K562 (cell line): ENCODE data around the gene CPNE6. TPM values are rescaled to one million over a fixed set of nuclear protein-coding genes. Genes with fewer than 3 reads are reported as not detected.

Experiments used
- ATAC-seq: fragments of 200-7000 bp; cut with Tn5 transposase; 3 replicates; pipeline ENCODE4 v1.9.1; 2020; ENCODE audit warnings: moderate library complexity
- BruUV-seq: library from RNA; stranded (reverse); fragments of 400-500 nt; replicated peaks from 2 replicates; lab custom pipeline; 2021; lab: Mats Ljungman, UMichigan
- CTCF ChIA-PET: fragments of 300-600 bp; formaldehyde crosslinking; extraction: SDS; loops from one replicate; lab custom pipeline; 2021; ENCODE audit warnings: low intra/inter-chr PET ratio; lab: Yijun Ruan, JAX
- POLR2A ChIA-PET: fragments of 300-600, 350-650 bp; sonication (Branson Sonifier 250); formaldehyde crosslinking; extraction: SDS; loops from one replicate; lab custom pipeline; 2021; ENCODE audit warnings: antibody characterized with exemption, inconsistent platforms; lab: Yijun Ruan, JAX
- DNase-seq, 4 experiments: peaks; one replicate each; pipeline versions ENCODE4 v3.0.0 to v3.0.0-alpha.2; 2011 to 2018; ENCODE audit warnings: low spot score in 3 of 4, mixed read lengths in 3 of 4; ENCODE audit errors: extremely low read depth in 1 of 4
- FAIRE-seq: peaks from 2 replicates; lab custom pipeline; 2011; peaks lifted over from hg19 to GRCh38; lab: Jason Lieb, UNC
- H2AFZ ChIP-seq: 2 replicates; pipeline ENCODE4 v1.6.0; 2011; ENCODE audit warnings: low read depth, low read length, control low read depth, inconsistent platforms
- H3K27ac ChIP-seq: fragments of 200-600 bp; 3 replicates; pipeline ENCODE4 v1.8.0; 2011; ENCODE audit warnings: low read depth, mild to moderate bottlenecking, control low read depth, inconsistent platforms, low read length, moderate library complexity, mixed read lengths; ENCODE audit errors: extremely low read depth
- H3K27me3 ChIP-seq, 2 experiments: fragments of 300-600 bp in 1 of 2; 2 replicates in 1 of 2; 3 replicates in 1 of 2; pipeline versions ENCODE4 v1.6.0 to v1.8.0; 2011; ENCODE audit warnings: inconsistent platforms in 2 of 2, low read length in 2 of 2, mild to moderate bottlenecking in 1 of 2, mixed read lengths in 1 of 2, moderate library complexity in 1 of 2; ENCODE audit not compliant: control insufficient read depth in 2 of 2, insufficient read depth in 2 of 2
- H3K36me3 ChIP-seq: fragments of 300-600 bp; 3 replicates; pipeline ENCODE4 v1.8.0; 2011; ENCODE audit warnings: mild to moderate bottlenecking, low read length, inconsistent platforms; ENCODE audit not compliant: control insufficient read depth, insufficient read depth
- H3K4me1 ChIP-seq, 2 experiments: fragments of 200-600 bp in 1 of 2; replicated peaks in 1 of 2; 2 replicates in 1 of 2; 3 replicates in 1 of 2; pipeline versions ENCODE4 v1.5.1 to v1.8.0; 2011; ENCODE audit warnings: inconsistent platforms in 2 of 2, low read length in 2 of 2, mild to moderate bottlenecking in 1 of 2, mixed read lengths in 1 of 2, moderate library complexity in 1 of 2; ENCODE audit not compliant: control insufficient read depth in 2 of 2, insufficient read depth in 2 of 2
- H3K4me2 ChIP-seq: 2 replicates; pipeline ENCODE4 v1.6.1; 2011; ENCODE audit warnings: low read length, control low read depth, inconsistent platforms, mixed read lengths; ENCODE audit not compliant: insufficient read depth
- H3K4me3 ChIP-seq: fragments of 200-600 bp; sonication (generic), shearing (Covaris generic); 2 replicates; pipeline ENCODE4 v1.5.1; 2016; ENCODE audit warnings: control low read depth, inconsistent platforms
- H3K79me2 ChIP-seq: fragments of 200-600 bp; 3 replicates; pipeline ENCODE4 v1.8.0; 2011; ENCODE audit warnings: low read length, inconsistent platforms; ENCODE audit not compliant: control insufficient read depth, insufficient read depth
- H3K9ac ChIP-seq, 2 experiments: 2 replicates each; pipeline versions ENCODE4 v1.6.0 to v1.6.1; 2011; ENCODE audit warnings: low read depth in 2 of 2, low read length in 2 of 2, control low read depth in 1 of 2, inconsistent platforms in 1 of 2, mild to moderate bottlenecking in 1 of 2, mixed read lengths in 1 of 2; ENCODE audit not compliant: insufficient read depth in 1 of 2
- H3K9me1 ChIP-seq: one replicate; pipeline ENCODE4 v1.6.0; 2011; ENCODE audit warnings: inconsistent platforms, mild to moderate bottlenecking, low read length, moderate library complexity; ENCODE audit not compliant: control insufficient read depth, insufficient read depth
- H3K9me3 ChIP-seq: replicated peaks from 2 replicates; pipeline ENCODE4 v1.5.1; 2011; ENCODE audit warnings: low read depth, low read length, inconsistent platforms; ENCODE audit not compliant: control insufficient read depth, insufficient read depth
- H4K20me1 ChIP-seq: replicated peaks from 2 replicates; pipeline ENCODE4 v1.6.1; 2011; ENCODE audit warnings: low read length, inconsistent platforms, mixed read lengths; ENCODE audit not compliant: control insufficient read depth, insufficient read depth
- CBFA2T3 ChIP-seq: fragments of 450-650 bp; IDR thresholded peaks from 2 replicates; pipeline ENCODE4 v1.6.1; 2017
- DPF2 ChIP-seq: fragments of 450-650 bp; IDR thresholded peaks from 2 replicates; pipeline ENCODE4 v1.6.1; 2016
- EZH2 ChIP-seq: IDR thresholded peaks from 2 replicates; pipeline ENCODE4 v1.6.1; 2012; ENCODE audit warnings: low read depth, mild to moderate bottlenecking, inconsistent platforms, low read length, borderline replicate concordance
- NFE2L1 ChIP-seq: fragments of 450-650 bp; IDR thresholded peaks from 2 replicates; pipeline ENCODE4 v1.6.1; 2016; ENCODE audit warnings: missing genetic modification characterization, low read depth, mild to moderate bottlenecking, missing compliant biosample characterization, moderate library complexity, borderline replicate concordance
- PYGO2 ChIP-seq: fragments of 450-650 bp; IDR thresholded peaks from 2 replicates; pipeline ENCODE4 v1.6.1; 2016; ENCODE audit warnings: mild to moderate bottlenecking, missing genetic modification characterization, moderate library complexity, missing compliant biosample characterization
- TAF1 ChIP-seq: IDR thresholded peaks from 2 replicates; pipeline ENCODE4 v1.6.1; 2011; ENCODE audit warnings: mild to moderate bottlenecking, low read length, moderate library complexity; ENCODE audit not compliant: insufficient read depth, control insufficient read depth, severe bottlenecking; ENCODE audit errors: extremely low read depth
- TBP ChIP-seq: optimal IDR thresholded peaks from 2 replicates; pipeline ENCODE3; 2011; ENCODE audit warnings: low read depth, low read length, improper control_type of control experiment
- ZNF184 ChIP-seq: sonication (generic); formaldehyde crosslinking; IDR thresholded peaks from 2 replicates; pipeline ENCODE4 v1.5.0; 2020; ENCODE audit warnings: missing genetic modification reagents
- ZNF695 ChIP-seq: fragments of 450-650 bp; formaldehyde crosslinking; IDR thresholded peaks from 2 replicates; pipeline ENCODE4 v1.4.0; 2020; ENCODE audit warnings: mild to moderate bottlenecking, moderate library complexity
- whole genome bisulfite sequencing: fragments of 100-300 bp; shearing (Covaris generic); methylation state at CpG from one replicate; pipeline ENCODE4 v1.1.6; 2016; ENCODE audit warnings: low coverage, mixed read lengths; ENCODE audit not compliant: insufficient coverage; ENCODE audit errors: missing lambda C conversion rate; 5-methylcytosine and 5-hydroxymethylcytosine counted together
- in situ Hi-C: fragments of 300-500 bp; cut with MboI; formaldehyde crosslinking; loops from 4 replicates; pipeline ENCODE4 v1.15.0; 2018; ENCODE audit warnings: inconsistent platforms, mixed read lengths
- intact Hi-C: fragments of 100-400 bp; cut with micrococcal nuclease; formaldehyde crosslinking; loops from 2 replicates; pipeline ENCODE4 v1.14.2; 2022
- polyA plus RNA-seq, 8 experiments: library from polyadenylated mRNA; depleted of rRNA in 4 of 8; stranded (reverse) in 5 of 8; unstranded in 3 of 8; fragments of >200 nt; fragmentation: Nextera tagmentation in 2 of 8; fragmentation: Illumina TruSeq in 1 of 8; extraction: Ambion mirVana in 2 of 8; extraction: Trizol in 1 of 8; gene quantifications; 2 replicates each; pipeline versions ENCODE4 v1.2.1 to v1.2.3, GENCODE V29; 2011 to 2014; ENCODE audit warnings: inconsistent platforms in 1 of 8, missing spikeins in 1 of 8
- total RNA-seq, 7 experiments: library from RNA; depleted of rRNA in 6 of 7; stranded (reverse); fragments of >200 nt in 6 of 7; fragmentation: Illumina TruSeq in 2 of 7; extraction: Trizol in 2 of 7; gene quantifications; 2 replicates each; pipeline versions ENCODE4 v1.2.1 to v1.2.3, GENCODE V29; 2011 to 2021; ENCODE audit warnings: low replicate concordance in 1 of 7
- TF ChIP-seq, protein P1 (sequence below): fragments of 250-450 bp; sonication (Bioruptor Pico); IDR thresholded peaks from 2 replicates; pipeline ENCODE4 v1.5.0; 2021
- TF ChIP-seq, protein P2 (sequence below): fragments of 250-450 bp; sonication (Bioruptor Pico); IDR thresholded peaks from 2 replicates; pipeline ENCODE4 v1.4.0; 2020; ENCODE audit warnings: mild to moderate bottlenecking
- TF ChIP-seq, protein P3 (sequence below): fragments of 250-450 bp; sonication (Bioruptor Pico); IDR thresholded peaks from 2 replicates; pipeline ENCODE4 v1.4.0; 2020; ENCODE audit warnings: borderline replicate concordance
- TF ChIP-seq, protein P4 (sequence below): sonication (generic); formaldehyde crosslinking; IDR thresholded peaks from 2 replicates; pipeline ENCODE4 v1.9.0; 2022; ENCODE audit warnings: mild to moderate bottlenecking, missing genetic modification reagents
- TF ChIP-seq, protein P5 (sequence below), 2 experiments: fragments of 450-650 bp; conservative IDR thresholded peaks; 2 replicates each; pipeline ENCODE4 v1.6.1; 2017; ENCODE audit warnings: mild to moderate bottlenecking in 2 of 2, moderate library complexity in 2 of 2

CPNE6 gene
- total and polyA plus RNA-seq, 9 of the 15 experiments (the other 6 are each of a cell fraction or from before 2014, with no cell fraction given): not detected

DNA sequence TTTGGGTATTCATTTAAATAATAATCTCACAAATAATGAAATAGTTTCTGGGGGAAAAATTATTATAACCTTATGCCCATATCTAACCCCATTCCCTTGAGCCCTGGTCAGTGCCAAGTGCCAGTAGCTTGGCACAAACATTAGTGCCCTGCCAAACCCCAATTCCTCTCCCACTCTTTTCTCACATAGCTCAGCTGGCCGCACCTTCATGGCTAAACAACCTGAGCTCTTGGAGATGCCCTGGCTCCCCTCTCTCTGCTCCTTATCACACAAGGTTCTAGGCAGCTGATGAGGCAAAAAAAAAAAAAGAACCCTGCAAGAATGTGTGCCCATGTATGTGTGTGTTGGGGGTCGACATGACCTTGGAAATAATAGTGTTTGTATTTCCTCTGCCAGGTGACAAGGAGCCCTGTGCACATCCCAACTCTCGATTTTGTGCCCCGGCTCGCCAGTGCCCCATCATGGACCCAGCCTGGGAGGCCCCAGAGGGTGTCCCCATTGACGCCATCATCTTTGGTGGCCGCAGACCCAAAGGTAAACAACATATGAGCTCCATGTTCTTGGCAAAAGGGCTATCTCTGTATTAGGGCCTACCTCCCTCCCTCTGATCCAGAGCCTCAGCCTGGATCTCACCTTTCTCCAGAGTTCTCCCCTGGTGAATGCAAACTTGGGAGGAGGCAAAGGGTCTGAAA lies 31.1 kb downstream of the CPNE6 start:
- Histone ChIP-seq H3K27me3 (no peaks in the 10 kb centered on the region), H3K4me2 (no peak overlapping the region), H3K27ac (no peak overlapping the region), H2AFZ (no peak overlapping the region), H3K9me1 (no peaks in the 10 kb centered on the region), H3K4me1 (no peaks in the 10 kb centered on the region; a peak in 1 of 5 replicates), H3K36me3 (peaks cover 52% of the 10 kb centered on the region; the same call in 2 of the 3 replicates), H4K20me1 (no peaks in the 10 kb centered on the region), H3K9ac (no peak overlapping the region), H3K79me2 (no peaks in the 10 kb centered on the region), H3K9me3 (no peaks in the 10 kb centered on the region; the same call in 1 of the 2 replicates), H3K4me3 (no peak overlapping the region)
- WGBS: 90% methylated on average over 6 of the region's 7 CpGs
- POLR2A ChIA-PET: interaction anchor here (0.8 to 2.4 kb wide), 3 partner anchors 8 to 213 kb away, joined by 3 to 13 read pairs (median 13); partner anchors contain the start of genes DCAF11, NRL and PCK2
- in situ Hi-C loops (no loop called here), intact Hi-C loops (no loop called here)
- ATAC-seq (no peak), DNase-seq (no peak), FAIRE-seq (no peak)
- CTCF ChIA-PET: no interaction called here
- no peak for TF ChIP-seq TAF1
- TF ChIP-seq, protein P1, sequence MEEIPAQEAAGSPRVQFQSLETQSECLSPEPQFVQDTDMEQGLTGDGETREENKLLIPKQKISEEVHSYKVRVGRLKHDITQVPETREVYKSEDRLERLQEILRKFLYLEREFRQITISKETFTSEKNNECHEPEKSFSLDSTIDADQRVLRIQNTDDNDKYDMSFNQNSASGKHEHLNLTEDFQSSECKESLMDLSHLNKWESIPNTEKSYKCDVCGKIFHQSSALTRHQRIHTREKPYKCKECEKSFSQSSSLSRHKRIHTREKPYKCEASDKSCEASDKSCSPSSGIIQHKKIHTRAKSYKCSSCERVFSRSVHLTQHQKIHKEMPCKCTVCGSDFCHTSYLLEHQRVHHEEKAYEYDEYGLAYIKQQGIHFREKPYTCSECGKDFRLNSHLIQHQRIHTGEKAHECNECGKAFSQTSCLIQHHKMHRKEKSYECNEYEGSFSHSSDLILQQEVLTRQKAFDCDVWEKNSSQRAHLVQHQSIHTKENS (CRISPR knock-in tag): no peak
- TF ChIP-seq, protein P2, sequence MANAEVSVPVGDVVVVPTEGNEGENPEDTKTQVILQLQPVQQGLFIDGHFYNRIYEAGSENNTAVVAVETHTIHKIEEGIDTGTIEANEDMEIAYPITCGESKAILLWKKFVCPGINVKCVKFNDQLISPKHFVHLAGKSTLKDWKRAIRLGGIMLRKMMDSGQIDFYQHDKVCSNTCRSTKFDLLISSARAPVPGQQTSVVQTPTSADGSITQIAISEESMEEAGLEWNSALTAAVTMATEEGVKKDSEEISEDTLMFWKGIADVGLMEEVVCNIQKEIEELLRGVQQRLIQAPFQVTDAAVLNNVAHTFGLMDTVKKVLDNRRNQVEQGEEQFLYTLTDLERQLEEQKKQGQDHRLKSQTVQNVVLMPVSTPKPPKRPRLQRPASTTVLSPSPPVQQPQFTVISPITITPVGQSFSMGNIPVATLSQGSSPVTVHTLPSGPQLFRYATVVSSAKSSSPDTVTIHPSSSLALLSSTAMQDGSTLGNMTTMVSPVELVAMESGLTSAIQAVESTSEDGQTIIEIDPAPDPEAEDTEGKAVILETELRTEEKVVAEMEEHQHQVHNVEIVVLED (CRISPR knock-in tag): no peak
- TF ChIP-seq, protein P3, sequence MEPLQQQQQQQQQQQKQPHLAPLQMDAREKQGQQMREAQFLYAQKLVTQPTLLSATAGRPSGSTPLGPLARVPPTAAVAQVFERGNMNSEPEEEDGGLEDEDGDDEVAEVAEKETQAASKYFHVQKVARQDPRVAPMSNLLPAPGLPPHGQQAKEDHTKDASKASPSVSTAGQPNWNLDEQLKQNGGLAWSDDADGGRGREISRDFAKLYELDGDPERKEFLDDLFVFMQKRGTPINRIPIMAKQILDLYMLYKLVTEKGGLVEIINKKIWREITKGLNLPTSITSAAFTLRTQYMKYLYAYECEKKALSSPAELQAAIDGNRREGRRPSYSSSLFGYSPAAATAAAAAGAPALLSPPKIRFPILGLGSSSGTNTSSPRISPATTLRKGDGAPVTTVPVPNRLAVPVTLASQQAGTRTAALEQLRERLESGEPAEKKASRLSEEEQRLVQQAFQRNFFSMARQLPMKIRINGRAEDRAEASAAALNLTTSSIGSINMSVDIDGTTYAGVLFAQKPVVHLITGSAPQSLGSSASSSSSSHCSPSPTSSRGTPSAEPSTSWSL: no peak
- no peak for TF ChIP-seq EZH2
- TF ChIP-seq, protein P4, sequence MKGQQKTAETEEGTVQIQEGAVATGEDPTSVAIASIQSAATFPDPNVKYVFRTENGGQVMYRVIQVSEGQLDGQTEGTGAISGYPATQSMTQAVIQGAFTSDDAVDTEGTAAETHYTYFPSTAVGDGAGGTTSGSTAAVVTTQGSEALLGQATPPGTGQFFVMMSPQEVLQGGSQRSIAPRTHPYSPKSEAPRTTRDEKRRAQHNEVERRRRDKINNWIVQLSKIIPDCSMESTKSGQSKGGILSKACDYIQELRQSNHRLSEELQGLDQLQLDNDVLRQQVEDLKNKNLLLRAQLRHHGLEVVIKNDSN (CRISPR knock-in tag): no peak
- TF ChIP-seq PYGO2: no peak
- no peak for TF ChIP-seq ZNF695 (CRISPR knock-in tag)
- TF ChIP-seq TBP: no peak
- TF ChIP-seq NFE2L1 (tag): no peak
- no peak for TF ChIP-seq DPF2
- TF ChIP-seq, protein P5, sequence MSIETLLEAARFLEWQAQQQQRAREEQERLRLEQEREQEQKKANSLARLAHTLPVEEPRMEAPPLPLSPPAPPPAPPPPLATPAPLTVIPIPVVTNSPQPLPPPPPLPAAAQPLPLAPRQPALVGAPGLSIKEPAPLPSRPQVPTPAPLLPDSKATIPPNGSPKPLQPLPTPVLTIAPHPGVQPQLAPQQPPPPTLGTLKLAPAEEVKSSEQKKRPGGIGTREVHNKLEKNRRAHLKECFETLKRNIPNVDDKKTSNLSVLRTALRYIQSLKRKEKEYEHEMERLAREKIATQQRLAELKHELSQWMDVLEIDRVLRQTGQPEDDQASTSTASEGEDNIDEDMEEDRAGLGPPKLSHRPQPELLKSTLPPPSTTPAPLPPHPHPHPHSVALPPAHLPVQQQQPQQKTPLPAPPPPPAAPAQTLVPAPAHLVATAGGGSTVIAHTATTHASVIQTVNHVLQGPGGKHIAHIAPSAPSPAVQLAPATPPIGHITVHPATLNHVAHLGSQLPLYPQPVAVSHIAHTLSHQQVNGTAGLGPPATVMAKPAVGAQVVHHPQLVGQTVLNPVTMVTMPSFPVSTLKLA (conservative IDR thresholded peaks at IDR 0.05): no peak
- no peak for TF ChIP-seq CBFA2T3
- TF ChIP-seq ZNF184: no peak
- BruUV-seq: no TSS peak
